H9 (cell line): ENCODE results near the gene IMPDH1. TPM values are rescaled to one million over a fixed set of nuclear protein-coding genes. Genes with fewer than 3 reads are reported as not detected.

ENCODE experiments used
- DNase-seq: peaks from one replicate; pipeline ENCODE4 v3.0.0-alpha.2; 2017
- H2AFZ ChIP-seq: one replicate; pipeline ENCODE4 v1.6.1; 2013; ENCODE audit warnings: mild to moderate bottlenecking, low read length, control low read depth, moderate library complexity
- H2AK5ac ChIP-seq: 2 replicates; pipeline ENCODE4 v1.6.1; 2013; ENCODE audit warnings: low read length, control low read depth, mixed read lengths; ENCODE audit not compliant: insufficient read length
- H2BK120ac ChIP-seq: one replicate; pipeline ENCODE4 v1.6.1; 2013; ENCODE audit warnings: low read depth, mild to moderate bottlenecking, low read length, control low read depth, inconsistent platforms; ENCODE audit not compliant: poor library complexity, severe bottlenecking
- H2BK12ac ChIP-seq: 2 replicates; pipeline ENCODE4 v1.6.1; 2013; ENCODE audit warnings: low read length, control low read depth, mixed read lengths, low read depth; ENCODE audit not compliant: insufficient read length
- H2BK15ac ChIP-seq: 2 replicates; pipeline ENCODE4 v1.6.1; 2013; ENCODE audit warnings: low read depth, low read length, control low read depth
- H2BK20ac ChIP-seq: one replicate; pipeline ENCODE4 v1.6.1; 2013; ENCODE audit warnings: low read depth, mild to moderate bottlenecking, low read length, control low read depth, inconsistent platforms; ENCODE audit not compliant: poor library complexity, severe bottlenecking
- H2BK5ac ChIP-seq: 2 replicates; pipeline ENCODE4 v1.6.1; 2013; ENCODE audit warnings: low read length, control low read depth, mixed read lengths; ENCODE audit not compliant: insufficient read length
- H3K14ac ChIP-seq: 2 replicates; pipeline ENCODE4 v1.6.1; 2013; ENCODE audit warnings: low read length, control low read depth; ENCODE audit not compliant: insufficient read depth
- H3K18ac ChIP-seq: 2 replicates; pipeline ENCODE4 v1.6.1; 2013; ENCODE audit warnings: low read depth, mild to moderate bottlenecking, mixed read lengths, low read length, control low read depth; ENCODE audit not compliant: insufficient read length
- H3K23ac ChIP-seq: 2 replicates; pipeline ENCODE4 v1.6.1; 2013; ENCODE audit warnings: low read length, control low read depth, mixed read lengths, low read depth; ENCODE audit not compliant: insufficient read length
- H3K23me2 ChIP-seq: 2 replicates; pipeline ENCODE4 v1.6.1; 2013; ENCODE audit warnings: low read depth, mild to moderate bottlenecking, mixed read lengths, low read length, control low read depth; ENCODE audit not compliant: insufficient read length, poor library complexity, severe bottlenecking
- H3K27ac ChIP-seq: 2 replicates; pipeline ENCODE4 v1.5.1; 2013; ENCODE audit warnings: low read length, control low read depth, mixed read lengths, low read depth; ENCODE audit not compliant: insufficient read length
- H3K27me3 ChIP-seq: 2 replicates; pipeline ENCODE4 v1.6.1; 2013; ENCODE audit warnings: low read length, control low read depth, inconsistent platforms; ENCODE audit not compliant: insufficient read depth
- H3K4ac ChIP-seq: 2 replicates; pipeline ENCODE4 v1.6.1; 2013; ENCODE audit warnings: low read depth, mild to moderate bottlenecking, control low read depth, inconsistent platforms, low read length, moderate library complexity
- H3K4me1 ChIP-seq: 2 replicates; pipeline ENCODE4 v1.6.1; 2013; ENCODE audit warnings: low read length, control low read depth, inconsistent platforms; ENCODE audit not compliant: insufficient read depth
- H3K4me2 ChIP-seq: 2 replicates; pipeline ENCODE4 v1.6.1; 2013; ENCODE audit warnings: low read length, control low read depth, mixed read lengths; ENCODE audit not compliant: insufficient read length, insufficient read depth
- H3K56ac ChIP-seq: 2 replicates; pipeline ENCODE4 v1.6.1; 2013; ENCODE audit warnings: low read depth, mild to moderate bottlenecking, mixed read lengths, low read length, control low read depth; ENCODE audit not compliant: insufficient read length
- H3K79me1 ChIP-seq: 2 replicates; pipeline ENCODE4 v1.6.1; 2013; ENCODE audit warnings: low read depth, mild to moderate bottlenecking, moderate library complexity, low read length, control low read depth, inconsistent platforms; ENCODE audit not compliant: insufficient read depth, poor library complexity, severe bottlenecking
- H3K79me2 ChIP-seq: 2 replicates; pipeline ENCODE4 v1.6.1; 2013; ENCODE audit warnings: low read length, control low read depth, inconsistent platforms; ENCODE audit not compliant: insufficient read depth
- H3K9ac ChIP-seq: 2 replicates; pipeline ENCODE4 v1.6.1; 2013; ENCODE audit warnings: low read length, control low read depth, mixed read lengths; ENCODE audit not compliant: insufficient read length; ENCODE audit errors: extremely low read depth
- H3K9me3 ChIP-seq: one replicate; pipeline ENCODE4 v1.6.1; 2013; ENCODE audit warnings: low read depth, low read length, inconsistent platforms; ENCODE audit not compliant: control insufficient read depth
- H3T11ph ChIP-seq: one replicate; pipeline ENCODE4 v1.6.1; 2013; ENCODE audit warnings: mild to moderate bottlenecking, low read length, control low read depth, inconsistent platforms
- H4K20me1 ChIP-seq: one replicate; pipeline ENCODE4 v1.6.1; 2013; ENCODE audit not compliant: control insufficient read depth, insufficient read length, insufficient read depth
- H4K5ac ChIP-seq: 2 replicates; pipeline ENCODE4 v1.6.1; 2013; ENCODE audit warnings: low read depth, mild to moderate bottlenecking, mixed read lengths, low read length, control low read depth; ENCODE audit not compliant: insufficient read length
- H4K8ac ChIP-seq: replicated peaks from 2 replicates; pipeline ENCODE4 v1.6.1; 2013; ENCODE audit warnings: low read length, control low read depth, mixed read lengths, low read depth; ENCODE audit not compliant: insufficient read length
- H4K91ac ChIP-seq: 2 replicates; pipeline ENCODE4 v1.6.1; 2013; ENCODE audit warnings: low read depth, mild to moderate bottlenecking, moderate library complexity, mixed read lengths, low read length, control low read depth; ENCODE audit not compliant: insufficient read length
- H3K27ac Mint-ChIP-seq, 3 experiments: 2 replicates in 2 of 3; 3 replicates in 1 of 3; pipeline ENCODE4 v1.8.0; 2020 to 2021; ENCODE audit warnings: mixed read lengths in 3 of 3, mild to moderate bottlenecking in 1 of 3, moderate library complexity in 1 of 3
- H3K27me3 Mint-ChIP-seq: 2 replicates; pipeline ENCODE4 v1.8.0; 2021; ENCODE audit warnings: low read depth, mild to moderate bottlenecking, moderate library complexity, mixed read lengths
- H3K36me3 Mint-ChIP-seq, 3 experiments: 2 replicates in 2 of 3; 3 replicates in 1 of 3; pipeline ENCODE4 v1.8.0; 2020 to 2021; ENCODE audit warnings: low read depth in 3 of 3, mixed read lengths in 3 of 3; ENCODE audit not compliant: insufficient read depth in 1 of 3
- H3K4me1 Mint-ChIP-seq, 2 experiments: 2 replicates each; pipeline ENCODE4 v1.8.0; 2020; ENCODE audit warnings: mixed read lengths in 2 of 2
- H3K4me3 Mint-ChIP-seq, 2 experiments: 2 replicates in 1 of 2; 3 replicates in 1 of 2; pipeline ENCODE4 v1.8.0; 2020 to 2021; ENCODE audit warnings: mild to moderate bottlenecking in 2 of 2, mixed read lengths in 2 of 2, moderate library complexity in 1 of 2
- H3K9me3 Mint-ChIP-seq, 2 experiments: 2 replicates in 1 of 2; 3 replicates in 1 of 2; pipeline ENCODE4 v1.8.0; 2020; ENCODE audit warnings: mild to moderate bottlenecking in 2 of 2, mixed read lengths in 2 of 2, moderate library complexity in 1 of 2
- CTCF ChIP-seq: fragments of 200-600 bp; sonication (generic); conservative IDR thresholded peaks from 3 replicates; pipeline ENCODE4 v1.8.0; 2021; ENCODE audit warnings: antibody characterized with exemption, mild to moderate bottlenecking
- WGBS: extraction: QIAGEN DNeasy Blood & Tissue Kit; methylation state at CpG from one replicate; pipeline ENCODE4 v1.1.7; 2013; ENCODE audit warnings: missing lambda C conversion rate, low lambda C conversion rate, mixed read lengths; ENCODE audit not compliant: insufficient read length; ENCODE audit errors: extremely low coverage; 5-methylcytosine and 5-hydroxymethylcytosine counted together
- total RNA-seq: library from RNA; stranded (reverse); gene quantifications from 2 replicates; pipeline ENCODE4 v1.2.1, GENCODE V29; 2021

The IMPDH1 gene
- total RNA-seq, 1 experiment from 2014 or later = 35.2 TPM

GRCh38 chr7:128407751-128408708, 1.8 kb downstream of the IMPDH1 start:
- no peak for TF ChIP-seq CTCF
- Histone ChIP-seq H3K23me2 (peaks cover 19% of the 10 kb centered on the region), H2BK20ac (no peak overlapping the region), H3K56ac (no peak overlapping the region), H3K18ac (no peak overlapping the region), H3K14ac (no peak overlapping the region; the same call in 1 of the 2 replicates), H3K79me2 (no peaks in the 10 kb centered on the region), H2AK5ac (no peak overlapping the region), H2BK120ac (no peak overlapping the region), H3K4me1 (peaks cover 4% of the 10 kb centered on the region; the same call in 1 of the 2 replicates), H3K27me3 (peaks cover 29% of the 10 kb centered on the region), H4K5ac (no peak overlapping the region), H2BK5ac (no peak overlapping the region), H3K4me2 (no peak overlapping the region), H3K79me1 (no peaks in the 10 kb centered on the region), H2BK12ac (no peak overlapping the region), H3K4ac (no peak overlapping the region), H4K91ac (no peak overlapping the region), H4K8ac (no peak overlapping the region), H2AFZ (no peak overlapping the region), H3K9me3 (no peaks in the 10 kb centered on the region), H3K9ac (no peak overlapping the region), H3K27ac (no peak overlapping the region), H3T11ph (no peak overlapping the region), H3K23ac (no peak overlapping the region), H4K20me1 (peaks cover 4% of the 10 kb centered on the region), H2BK15ac (no peak overlapping the region)
- Mint-ChIP-seq H3K27me3 (peaks cover 82% of the 10 kb centered on the region), H3K9me3 (no peaks in the 10 kb centered on the region; a peak in 2 of 5 replicates), H3K27ac (no peak overlapping the region), H3K36me3 (peaks cover 0 to 2% (median 0%) of the 10 kb centered on the region in 3 experiments; a peak in 1 of 7 replicates), H3K4me3 (peak overlapping the region in 1 of 2 experiments; percentile 88; a peak in 2 of 5 replicates), H3K4me1 (peaks cover 37 to 40% of the 10 kb centered on the region in 2 experiments)
- no peak for DNase-seq
- WGBS = no CpG with 5 or more reads among the region's 11 CpGs
